ENCODE data around the gene PRPH2.
"Not testable (repeated sequence)": the region's sequence is repeated elsewhere in the genome, so short reads cannot be mapped to it uniquely, and the experiment has no call there.

The PRPH2 gene

DNA sequence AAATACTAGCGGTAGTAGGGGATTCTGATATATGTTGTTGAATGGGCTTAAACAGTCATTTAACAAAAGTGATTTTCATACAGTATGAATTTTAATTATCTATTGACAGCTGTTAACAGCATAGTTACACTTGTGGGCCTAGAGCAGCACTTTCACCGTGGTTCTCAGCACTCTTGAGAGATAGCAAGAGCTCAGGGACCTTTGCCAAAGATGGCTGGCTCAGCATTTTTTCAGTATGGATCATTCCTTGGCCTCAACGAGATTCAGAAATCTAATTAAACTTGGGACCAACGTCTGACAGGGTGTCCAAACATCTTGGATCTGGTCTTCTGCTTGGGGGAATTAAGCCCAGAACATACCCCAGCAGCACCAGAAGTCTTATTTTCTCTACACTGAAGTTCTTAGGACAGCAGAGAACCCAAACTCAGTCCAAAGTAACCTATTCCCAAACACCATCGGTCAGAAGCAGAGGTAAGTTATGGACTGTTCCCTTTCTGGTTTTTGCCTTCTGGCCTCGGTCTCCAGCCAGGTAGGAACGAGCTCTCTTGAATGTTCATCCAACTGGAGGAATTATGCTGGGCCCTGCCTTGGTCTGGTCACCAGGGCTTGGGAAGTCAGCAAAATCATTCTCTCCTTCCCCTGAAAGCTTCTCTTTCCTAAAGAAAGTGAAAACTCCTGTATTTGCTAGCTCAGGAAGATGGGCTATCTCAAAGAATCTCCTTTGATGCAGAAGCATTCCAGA, 25.7 kb downstream of the PRPH2 start:
- H3K27me3 ChIP-seq (ENCODE audit: low read depth, low read length), result no peaks in the 10 kb centered on the region
- no peaks in the 10 kb centered on the region for H3K9me3 ChIP-seq (ENCODE audit: control insufficient read depth in 1 of 2, low read length in 2 of 2)
- peak overlapping the region; percentile 43 for H3K27ac ChIP-seq (ENCODE audit: low read length)
- peaks cover 0 to 9% of the 10 kb centered on the region in 2 donors for H3K4me1 ChIP-seq (ENCODE audit: control insufficient read depth in 1 of 2, insufficient read depth in 2 of 2, low read length in 2 of 2)
- H3K36me3 ChIP-seq (ENCODE audit: control insufficient read depth in 1 of 2, insufficient read depth in 2 of 2, low read length in 2 of 2), result peaks cover 19% of the 10 kb centered on the region in 2 donors
- no peak overlapping the region for H3K4me3 ChIP-seq (ENCODE audit: low read depth in 1 of 2, low read length in 2 of 2)

DNA sequence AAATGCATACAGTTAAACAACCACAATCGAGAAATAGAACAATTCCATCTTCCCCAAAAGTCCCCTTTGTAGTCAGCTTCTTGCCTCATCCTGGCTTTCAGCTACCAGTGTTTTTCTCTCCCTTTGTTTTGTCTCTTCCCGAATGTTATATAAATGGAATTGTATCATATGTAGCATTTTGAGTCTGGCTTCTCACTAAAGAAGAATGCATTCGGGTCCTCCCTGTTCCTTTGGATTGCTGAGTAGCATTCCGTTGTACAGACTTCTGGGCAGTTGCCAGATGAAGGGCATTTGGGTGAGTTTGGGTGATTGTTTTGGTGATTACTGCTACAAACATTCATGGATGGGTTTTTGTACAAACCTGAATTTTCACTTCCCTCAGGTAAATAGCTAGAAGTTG, 27.8 kb downstream of the PRPH2 start:
- H3K4me1 ChIP-seq (ENCODE audit: control insufficient read depth in 1 of 2, insufficient read depth in 2 of 2, low read length in 2 of 2), result peaks cover 0 to 9% of the 10 kb centered on the region in 2 donors
- peaks cover 39 to 40% of the 10 kb centered on the region in 2 donors for H3K36me3 ChIP-seq (ENCODE audit: control insufficient read depth in 1 of 2, insufficient read depth in 2 of 2, low read length in 2 of 2)
- H3K27ac ChIP-seq (ENCODE audit: low read length), result no peak overlapping the region
- H3K4me3 ChIP-seq (ENCODE audit: low read depth in 1 of 2, low read length in 2 of 2), result no peak overlapping the region
- no peaks in the 10 kb centered on the region for H3K27me3 ChIP-seq (ENCODE audit: low read depth, low read length)
- no peaks in the 10 kb centered on the region for H3K9me3 ChIP-seq (ENCODE audit: control insufficient read depth in 1 of 2, low read length in 2 of 2)

DNA sequence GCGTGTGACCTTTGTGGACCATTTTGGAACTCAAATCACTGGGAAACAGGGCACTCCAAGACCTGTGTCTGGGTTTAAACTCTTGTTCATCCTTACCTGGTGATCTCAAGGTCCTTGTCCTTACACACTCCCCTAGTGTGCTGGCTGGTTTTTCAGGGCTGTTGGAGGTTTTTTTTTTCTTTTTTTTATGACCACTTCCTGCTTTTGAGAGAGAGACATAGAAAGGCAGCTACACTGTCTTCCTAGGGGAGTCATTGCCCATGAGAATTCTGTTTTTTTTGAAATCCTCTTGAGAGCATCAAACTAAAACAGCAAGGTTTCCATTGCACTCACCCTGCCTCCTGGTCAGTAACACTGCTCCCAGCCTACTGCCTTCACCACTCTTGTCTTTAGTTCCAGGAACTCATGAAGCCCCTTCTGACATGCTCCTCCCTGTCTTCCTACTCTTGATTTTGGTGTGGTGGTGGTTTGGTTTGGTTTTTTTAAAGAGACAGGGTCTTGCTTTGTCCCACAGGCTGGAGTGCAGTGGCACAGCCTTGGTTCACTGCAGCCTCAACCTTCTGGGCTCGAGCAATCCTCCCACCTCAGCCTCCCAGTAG, 28.6 kb downstream of the PRPH2 start:
- H3K27ac ChIP-seq (ENCODE audit: low read length), result peak overlapping the region; percentile 52

DNA sequence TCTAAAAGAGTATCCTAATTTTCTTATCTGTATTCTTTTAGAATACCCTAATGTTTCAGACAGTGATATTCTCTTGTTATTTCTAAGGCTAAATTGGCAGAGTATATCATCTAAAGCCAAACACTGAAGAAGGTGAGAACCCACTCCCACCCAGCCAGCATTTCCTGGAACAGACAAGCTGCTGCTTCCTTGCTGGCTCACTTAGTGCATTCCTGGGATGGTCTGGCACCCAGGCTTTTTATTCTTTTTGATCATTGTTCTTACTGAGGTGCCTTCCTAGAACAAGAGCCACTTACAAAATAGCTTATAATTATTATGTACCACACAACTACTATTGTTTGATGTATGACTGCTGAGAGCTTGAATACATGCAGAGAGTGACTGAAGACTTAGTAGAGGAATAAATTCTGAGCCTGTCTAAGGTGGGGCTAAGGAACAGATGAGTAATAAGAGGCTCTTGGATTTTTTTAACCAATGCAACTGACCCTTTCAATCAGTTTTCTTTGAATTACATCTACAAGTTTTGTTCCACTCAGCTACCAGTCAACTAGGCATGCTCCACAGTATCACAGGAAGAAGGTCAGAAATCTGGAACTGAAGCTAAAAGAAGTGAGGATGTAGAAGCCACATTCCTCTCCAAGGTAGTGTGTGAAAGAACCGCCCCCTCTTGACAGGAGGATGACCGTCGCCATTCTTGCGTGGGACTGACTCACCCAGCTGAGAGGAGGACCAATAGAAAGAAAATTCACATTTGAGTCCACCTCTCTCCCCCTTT, 30.1 kb downstream of the PRPH2 start:
- H3K36me3 ChIP-seq (ENCODE audit: control insufficient read depth in 1 of 2, insufficient read depth in 2 of 2, low read length in 2 of 2), result peaks cover 55 to 56% of the 10 kb centered on the region in 2 donors
- H3K9me3 ChIP-seq (ENCODE audit: control insufficient read depth in 1 of 2, low read length in 2 of 2), result no peaks in the 10 kb centered on the region
- peaks cover 0 to 7% of the 10 kb centered on the region in 2 donors for H3K4me1 ChIP-seq (ENCODE audit: control insufficient read depth in 1 of 2, insufficient read depth in 2 of 2, low read length in 2 of 2)
- H3K27ac ChIP-seq (ENCODE audit: low read length), result peak overlapping the region; percentile 52
- no peaks in the 10 kb centered on the region for H3K27me3 ChIP-seq (ENCODE audit: low read depth, low read length)
- no peak overlapping the region for H3K4me3 ChIP-seq (ENCODE audit: low read depth in 1 of 2, low read length in 2 of 2)

More for the DNA sequence above, 28.6 kb downstream of the PRPH2 start:
- no peaks in the 10 kb centered on the region for H3K9me3 ChIP-seq (ENCODE audit: control insufficient read depth in 1 of 2, low read length in 2 of 2)
- peaks cover 46 to 47% of the 10 kb centered on the region in 2 donors for H3K36me3 ChIP-seq (ENCODE audit: control insufficient read depth in 1 of 2, insufficient read depth in 2 of 2, low read length in 2 of 2)
- no peak overlapping the region for H3K4me3 ChIP-seq (ENCODE audit: low read depth in 1 of 2, low read length in 2 of 2)
- no peaks in the 10 kb centered on the region for H3K27me3 ChIP-seq (ENCODE audit: low read depth, low read length)
- peaks cover 0 to 9% of the 10 kb centered on the region in 2 donors for H3K4me1 ChIP-seq (ENCODE audit: control insufficient read depth in 1 of 2, insufficient read depth in 2 of 2, low read length in 2 of 2)

DNA sequence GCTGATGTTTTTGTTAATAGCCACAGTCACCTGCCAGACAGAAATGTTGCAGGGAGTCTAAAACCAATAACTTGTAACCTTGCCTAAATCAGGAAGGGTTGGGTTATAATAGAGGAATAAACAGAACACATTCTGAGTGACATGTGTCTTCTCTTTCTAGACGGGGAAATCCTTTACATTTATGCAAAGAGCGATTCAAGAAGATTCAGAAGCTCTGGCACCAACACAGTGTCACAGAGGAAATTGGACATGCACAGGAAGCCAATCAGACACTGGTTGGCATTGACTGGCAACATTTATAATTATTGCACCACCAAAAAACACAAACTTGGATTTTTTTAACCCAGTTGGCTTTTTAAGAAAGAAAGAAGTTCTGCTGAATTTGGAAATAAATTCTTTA, 31.5 kb downstream of the PRPH2 start:
- H3K4me3 ChIP-seq (ENCODE audit: low read depth in 1 of 2, low read length in 2 of 2), result no peak overlapping the region
- no peaks in the 10 kb centered on the region for H3K27me3 ChIP-seq (ENCODE audit: low read depth, low read length)
- peaks cover 55 to 64% of the 10 kb centered on the region in 2 donors for H3K36me3 ChIP-seq (ENCODE audit: control insufficient read depth in 1 of 2, insufficient read depth in 2 of 2, low read length in 2 of 2)
- no peak overlapping the region for H3K27ac ChIP-seq (ENCODE audit: low read length)
- H3K9me3 ChIP-seq (ENCODE audit: control insufficient read depth in 1 of 2, low read length in 2 of 2), result no peaks in the 10 kb centered on the region
- H3K4me1 ChIP-seq (ENCODE audit: control insufficient read depth in 1 of 2, insufficient read depth in 2 of 2, low read length in 2 of 2), result no peaks in the 10 kb centered on the region

DNA sequence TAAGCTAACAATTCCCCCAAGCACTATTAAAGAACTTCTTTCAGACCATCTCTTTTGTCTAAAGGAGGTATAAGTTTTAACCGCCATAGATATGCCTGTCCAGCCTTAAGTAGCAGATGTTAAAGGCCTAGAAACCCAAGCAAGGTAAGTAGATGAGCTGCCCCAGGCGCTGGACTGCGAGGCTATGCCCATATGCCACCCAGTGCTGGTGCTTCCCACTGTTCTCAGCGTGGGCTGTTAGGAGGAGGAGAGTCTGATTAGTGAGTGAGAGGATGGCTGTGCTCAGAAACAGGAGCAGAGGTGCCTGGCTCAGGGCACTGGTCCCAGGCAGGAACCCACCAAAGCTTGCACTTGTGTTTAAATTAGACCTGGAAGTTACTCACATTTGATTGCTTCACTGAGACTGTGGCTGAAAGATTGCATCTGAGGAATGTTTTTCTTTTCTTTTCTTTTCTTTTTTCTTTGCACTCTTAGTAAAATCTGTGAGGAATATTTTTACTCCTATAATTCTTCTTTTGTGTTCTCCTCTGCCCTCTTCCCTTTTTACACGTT, 32.2 kb downstream of the PRPH2 start:
- Histone ChIP-seq H3K4me1 (ENCODE audit: control insufficient read depth in 1 of 2, insufficient read depth in 2 of 2, low read length in 2 of 2) (no peaks in the 10 kb centered on the region), H3K4me3 (ENCODE audit: low read depth in 1 of 2, low read length in 2 of 2) (no peak overlapping the region), H3K36me3 (ENCODE audit: control insufficient read depth in 1 of 2, insufficient read depth in 2 of 2, low read length in 2 of 2) (peaks cover 55 to 71% of the 10 kb centered on the region in 2 donors), H3K9me3 (ENCODE audit: control insufficient read depth in 1 of 2, low read length in 2 of 2) (no peaks in the 10 kb centered on the region), H3K27ac (ENCODE audit: low read length) (no peak overlapping the region), H3K27me3 (ENCODE audit: low read depth, low read length) (no peaks in the 10 kb centered on the region)

DNA sequence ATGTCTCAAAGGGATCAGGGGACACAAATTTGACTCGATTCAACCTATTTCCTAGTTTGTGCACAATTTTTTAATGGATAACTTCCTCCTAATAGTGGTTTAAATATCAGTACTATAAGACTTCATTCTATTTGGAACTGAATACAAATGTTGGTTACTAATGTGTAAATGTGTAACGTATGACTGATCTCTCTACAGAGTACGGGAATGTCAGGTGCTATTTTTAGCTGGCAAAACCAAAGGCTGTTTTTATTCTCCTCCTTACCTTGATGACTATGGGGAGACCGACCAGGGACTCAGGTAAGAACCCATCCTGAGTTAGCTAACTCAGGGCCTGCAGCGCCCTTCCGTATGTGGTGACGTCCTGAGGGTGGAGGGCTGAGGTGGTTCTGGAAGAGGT, 33.0 kb downstream of the PRPH2 start:
- no peaks in the 10 kb centered on the region for H3K4me1 ChIP-seq (ENCODE audit: control insufficient read depth in 1 of 2, insufficient read depth in 2 of 2, low read length in 2 of 2)
- H3K36me3 ChIP-seq (ENCODE audit: control insufficient read depth in 1 of 2, insufficient read depth in 2 of 2, low read length in 2 of 2), result peaks cover 61 to 79% of the 10 kb centered on the region in 2 donors
- H3K27me3 ChIP-seq (ENCODE audit: low read depth, low read length), result no peaks in the 10 kb centered on the region
- no peaks in the 10 kb centered on the region for H3K9me3 ChIP-seq (ENCODE audit: control insufficient read depth in 1 of 2, low read length in 2 of 2)
- H3K27ac ChIP-seq (ENCODE audit: low read length), result no peak overlapping the region
- H3K4me3 ChIP-seq (ENCODE audit: low read depth in 1 of 2, low read length in 2 of 2), result no peak overlapping the region

DNA sequence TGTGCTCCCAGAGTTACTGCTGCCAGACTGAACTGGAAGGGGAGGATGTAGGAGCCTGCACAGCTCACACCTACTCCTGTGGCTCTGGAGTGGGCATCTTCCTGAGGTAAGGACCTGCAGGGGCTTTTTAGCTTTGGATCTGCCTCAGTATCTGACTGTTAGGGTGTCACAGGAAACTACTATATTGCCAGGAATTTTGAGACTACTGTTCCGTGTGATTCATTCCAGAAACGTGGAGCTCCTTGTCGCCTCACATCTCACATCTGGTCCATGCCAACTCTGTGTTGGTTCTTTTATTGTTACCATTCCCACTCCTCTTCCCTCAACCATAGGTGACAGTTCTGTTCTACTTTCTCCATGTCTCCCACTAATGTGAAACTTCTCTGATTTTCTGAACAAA, 34.1 kb downstream of the PRPH2 start:
- H3K4me3 ChIP-seq (ENCODE audit: low read depth in 1 of 2, low read length in 2 of 2), result no peak overlapping the region
- H3K4me1 ChIP-seq (ENCODE audit: control insufficient read depth in 1 of 2, insufficient read depth in 2 of 2, low read length in 2 of 2), result no peaks in the 10 kb centered on the region
- no peaks in the 10 kb centered on the region for H3K9me3 ChIP-seq (ENCODE audit: control insufficient read depth in 1 of 2, low read length in 2 of 2)
- peaks cover 64 to 79% of the 10 kb centered on the region in 2 donors for H3K36me3 ChIP-seq (ENCODE audit: control insufficient read depth in 1 of 2, insufficient read depth in 2 of 2, low read length in 2 of 2)
- H3K27me3 ChIP-seq (ENCODE audit: low read depth, low read length), result no peaks in the 10 kb centered on the region
- no peak overlapping the region for H3K27ac ChIP-seq (ENCODE audit: low read length)

DNA sequence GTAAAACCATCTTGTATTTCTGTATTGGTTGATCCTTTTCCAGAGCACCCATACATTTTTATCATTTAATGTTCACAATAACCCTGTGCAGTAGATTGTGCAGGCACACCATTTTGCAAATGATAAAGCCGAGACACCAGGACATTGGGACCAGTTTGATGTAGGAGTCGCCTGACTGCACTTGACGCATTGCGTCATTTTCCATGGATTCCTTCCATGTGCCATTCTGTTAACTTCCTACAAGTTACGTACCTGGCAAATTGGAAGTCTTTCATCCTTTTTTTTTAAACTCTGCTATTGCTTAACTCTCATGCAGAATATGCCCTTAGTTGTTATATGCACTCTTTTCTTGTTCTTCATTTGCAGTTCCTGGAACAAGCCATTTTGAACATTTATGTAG, 43.0 kb downstream of the PRPH2 start:
- no peaks in the 10 kb centered on the region for H3K27me3 ChIP-seq (ENCODE audit: low read depth, low read length)
- no peak overlapping the region for H3K4me3 ChIP-seq (ENCODE audit: low read depth in 1 of 2, low read length in 2 of 2)
- peaks cover 76 to 87% of the 10 kb centered on the region in 2 donors for H3K36me3 ChIP-seq (ENCODE audit: control insufficient read depth in 1 of 2, insufficient read depth in 2 of 2, low read length in 2 of 2)
- H3K4me1 ChIP-seq (ENCODE audit: control insufficient read depth in 1 of 2, insufficient read depth in 2 of 2, low read length in 2 of 2), result no peaks in the 10 kb centered on the region
- H3K27ac ChIP-seq (ENCODE audit: low read length), result no peak overlapping the region
- no peaks in the 10 kb centered on the region for H3K9me3 ChIP-seq (ENCODE audit: control insufficient read depth in 1 of 2, low read length in 2 of 2)

DNA sequence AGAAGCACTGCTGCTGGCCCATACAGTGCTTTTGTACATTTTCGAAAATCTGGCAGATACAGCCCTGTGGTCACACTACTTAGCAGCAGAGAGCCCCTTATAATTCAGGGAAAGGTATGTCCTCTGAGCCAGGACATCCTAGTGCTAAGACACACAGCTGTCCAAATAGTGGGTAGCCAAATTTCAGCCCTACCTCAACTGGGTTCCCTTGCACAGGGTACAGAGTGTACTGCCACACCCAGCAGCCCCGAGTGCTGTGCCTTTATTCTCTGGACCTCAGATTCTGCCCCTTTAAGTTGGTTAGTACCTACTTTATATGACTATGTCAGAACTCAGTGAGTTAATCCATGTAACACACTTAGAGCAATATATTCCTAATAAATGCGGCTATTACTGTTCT, 47.6 kb downstream of the PRPH2 start:
- no peaks in the 10 kb centered on the region for H3K4me1 ChIP-seq (ENCODE audit: control insufficient read depth in 1 of 2, insufficient read depth in 2 of 2, low read length in 2 of 2)
- no peak overlapping the region for H3K4me3 ChIP-seq (ENCODE audit: low read depth in 1 of 2, low read length in 2 of 2)
- H3K27me3 ChIP-seq (ENCODE audit: low read depth, low read length), result no peaks in the 10 kb centered on the region
- peaks cover 71 to 95% of the 10 kb centered on the region in 2 donors for H3K36me3 ChIP-seq (ENCODE audit: control insufficient read depth in 1 of 2, insufficient read depth in 2 of 2, low read length in 2 of 2)
- no peaks in the 10 kb centered on the region for H3K9me3 ChIP-seq (ENCODE audit: control insufficient read depth in 1 of 2, low read length in 2 of 2)
- no peak overlapping the region for H3K27ac ChIP-seq (ENCODE audit: low read length)

DNA sequence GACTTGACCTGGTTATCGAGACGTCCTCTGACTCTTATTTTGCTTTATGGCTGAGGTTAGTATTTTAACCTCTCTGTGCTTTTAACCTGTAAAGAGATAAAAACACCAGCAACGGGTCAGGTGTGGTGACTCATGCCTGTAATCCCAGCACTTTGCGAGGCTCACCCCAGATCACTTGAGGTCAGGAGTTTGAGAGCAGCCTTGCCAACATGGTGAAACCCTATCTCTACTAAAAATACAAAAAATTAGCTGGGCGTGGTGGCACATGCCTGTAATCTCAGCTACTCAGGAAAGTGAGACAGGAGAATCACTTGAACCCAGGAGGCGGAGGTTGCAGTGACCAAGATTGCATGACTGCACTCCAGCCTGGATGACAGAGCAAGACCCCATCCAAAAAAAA, 48.0 kb downstream of the PRPH2 start:
- not testable (repeated sequence) for H3K4me1 ChIP-seq (ENCODE audit: control insufficient read depth in 1 of 2, insufficient read depth in 2 of 2, low read length in 2 of 2); H3K27ac ChIP-seq (ENCODE audit: low read length); H3K4me3 ChIP-seq (ENCODE audit: low read depth in 1 of 2, low read length in 2 of 2); H3K9me3 ChIP-seq (ENCODE audit: control insufficient read depth in 1 of 2, low read length in 2 of 2); H3K27me3 ChIP-seq (ENCODE audit: low read depth, low read length)
- H3K36me3 ChIP-seq (ENCODE audit: control insufficient read depth in 1 of 2, insufficient read depth in 2 of 2, low read length in 2 of 2), result peaks cover 71 to 96% of the 10 kb centered on the region in 2 donors

All from muscle layer of duodenum (tissue), 2 donors.